Body of pancreas (tissue), 4 donors: Measurements from ENCODE around the gene LCAT.

Source experiments
- POLR2A ChIP-seq, 3 donors: fragments of 450-650 bp; IDR thresholded peaks; one replicate each; pipeline ENCODE4 v1.6.1; 2016; ENCODE audit warnings: antibody characterized with exemption in 3 of 3, mild to moderate bottlenecking in 2 of 3
- TF ChIP-seq, protein P1 (sequence below), 7 experiments: fragments of 450-650 bp in 4 of 7; fragments of 200-600 bp in 3 of 7; sonication (generic) in 3 of 7; IDR thresholded peaks; one replicate each; pipeline ENCODE4 v1.5.1; 2016 to 2019; ENCODE audit warnings: antibody characterized with exemption in 7 of 7

DNA sequence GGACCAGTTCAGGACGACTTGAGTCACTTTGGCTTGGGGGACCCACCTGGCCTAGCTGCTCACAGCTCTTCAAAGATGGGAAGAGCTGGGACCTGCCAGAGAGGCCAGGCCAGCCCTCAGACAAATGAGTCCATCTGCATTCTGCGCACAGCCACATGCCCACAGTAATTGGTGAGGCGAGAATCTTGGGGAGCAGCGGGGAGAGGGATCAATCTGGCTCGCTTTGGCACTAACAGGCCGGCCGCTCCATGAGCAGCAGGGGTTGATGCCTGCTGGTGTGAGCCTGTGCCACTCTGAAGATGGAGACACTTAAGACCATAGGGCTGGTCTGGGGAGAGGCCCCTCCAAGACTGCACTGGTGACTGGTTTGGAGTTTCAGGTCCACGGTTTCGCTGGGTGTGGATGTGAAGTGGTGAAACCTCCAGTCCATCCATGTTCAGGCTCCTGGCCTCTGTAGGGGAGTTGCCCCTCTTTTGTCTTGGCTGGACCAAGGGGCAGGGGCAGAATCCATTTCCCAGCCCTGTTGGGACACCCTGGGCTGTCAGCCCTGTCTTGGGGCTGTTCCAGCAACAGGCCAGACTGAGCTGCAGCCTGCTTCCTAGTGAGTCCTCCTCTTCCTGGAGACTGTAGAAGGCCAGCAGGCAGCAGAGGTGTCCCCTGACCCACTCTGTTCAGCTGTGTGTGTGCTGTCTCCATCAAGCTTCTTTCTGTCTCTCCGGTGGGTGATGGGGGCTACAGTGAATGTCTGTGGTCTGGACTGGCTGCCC lies 19.6 kb downstream of the LCAT start:
- peak in 2 of 3 donors; percentile 28 to 50 for TF ChIP-seq POLR2A (IDR thresholded peaks at IDR 0.05)
- TF ChIP-seq, protein P1, sequence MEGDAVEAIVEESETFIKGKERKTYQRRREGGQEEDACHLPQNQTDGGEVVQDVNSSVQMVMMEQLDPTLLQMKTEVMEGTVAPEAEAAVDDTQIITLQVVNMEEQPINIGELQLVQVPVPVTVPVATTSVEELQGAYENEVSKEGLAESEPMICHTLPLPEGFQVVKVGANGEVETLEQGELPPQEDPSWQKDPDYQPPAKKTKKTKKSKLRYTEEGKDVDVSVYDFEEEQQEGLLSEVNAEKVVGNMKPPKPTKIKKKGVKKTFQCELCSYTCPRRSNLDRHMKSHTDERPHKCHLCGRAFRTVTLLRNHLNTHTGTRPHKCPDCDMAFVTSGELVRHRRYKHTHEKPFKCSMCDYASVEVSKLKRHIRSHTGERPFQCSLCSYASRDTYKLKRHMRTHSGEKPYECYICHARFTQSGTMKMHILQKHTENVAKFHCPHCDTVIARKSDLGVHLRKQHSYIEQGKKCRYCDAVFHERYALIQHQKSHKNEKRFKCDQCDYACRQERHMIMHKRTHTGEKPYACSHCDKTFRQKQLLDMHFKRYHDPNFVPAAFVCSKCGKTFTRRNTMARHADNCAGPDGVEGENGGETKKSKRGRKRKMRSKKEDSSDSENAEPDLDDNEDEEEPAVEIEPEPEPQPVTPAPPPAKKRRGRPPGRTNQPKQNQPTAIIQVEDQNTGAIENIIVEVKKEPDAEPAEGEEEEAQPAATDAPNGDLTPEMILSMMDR (IDR thresholded peaks at IDR 0.05): no peak
